ENCODE results near the gene DAPK1. TPM values are rescaled to one million over a fixed set of nuclear protein-coding genes. Genes with fewer than 3 reads are reported as not detected.
A peak's percentile ranks its signal among the peaks of the same experiment; 100 is the strongest.

DAPK1 gene
- total RNA-seq, 2 experiments from 2014 or later: 3.9 to 5.6 TPM

GRCh38 chr9:87717456-87717855 lies 219.8 kb downstream of the DAPK1 start:
- Mint-ChIP-seq H3K4me1 (peaks cover 18% of the 10 kb centered on the region), H3K9me3 (ENCODE audit: low read depth) (no peaks in the 10 kb centered on the region), H3K27ac (no peak overlapping the region), H3K27me3 (peaks cover 4% of the 10 kb centered on the region), H3K36me3 (ENCODE audit: low read depth) (no peaks in the 10 kb centered on the region), H3K4me3 (no peak overlapping the region)
- DNase-seq (no peak), ATAC-seq (no peak)
- ChIA-PET POLR2A (no interaction called here), CTCF (interaction anchor here (0.6 kb wide), 1 partner anchor 1817 kb away, joined by 3 read pairs; no protein-coding TSS in a partner anchor)
- intact Hi-C loops (cut with DNase I, micrococcal nuclease): no loop called here

- no peak for ATAC-seq
- intact Hi-C loops (cut with DNase I, micrococcal nuclease): no loop called here
- H3K27ac Mint-ChIP-seq: no peak overlapping the region
- H3K4me3 Mint-ChIP-seq: no peak overlapping the region
- H3K27me3 Mint-ChIP-seq: no peaks in the 10 kb centered on the region
- peaks cover 10% of the 10 kb centered on the region for H3K4me1 Mint-ChIP-seq
- CTCF ChIA-PET: no interaction called here
- POLR2A ChIA-PET: no interaction called here
- H3K9me3 Mint-ChIP-seq (ENCODE audit: low read depth): no peaks in the 10 kb centered on the region
- DNase-seq: no peak
- H3K36me3 Mint-ChIP-seq (ENCODE audit: low read depth): no peaks in the 10 kb centered on the region
Observed at GRCh38 chr9:87718231-87718630, 220.6 kb downstream of the DAPK1 start.

- POLR2A ChIA-PET: no interaction called here
- DNase-seq: no peak
- H3K4me1 Mint-ChIP-seq: peaks cover 4% of the 10 kb centered on the region
- no peaks in the 10 kb centered on the region for H3K9me3 Mint-ChIP-seq (ENCODE audit: low read depth)
- H3K36me3 Mint-ChIP-seq (ENCODE audit: low read depth): no peaks in the 10 kb centered on the region
- no peak for ATAC-seq
- no peak overlapping the region for H3K27ac Mint-ChIP-seq
- H3K4me3 Mint-ChIP-seq: no peak overlapping the region
- CTCF ChIA-PET: no interaction called here
- H3K27me3 Mint-ChIP-seq: no peaks in the 10 kb centered on the region
- intact Hi-C loops (cut with DNase I, micrococcal nuclease): no loop called here
Observed at GRCh38 chr9:87718852-87719612, 221.4 kb downstream of the DAPK1 start.

- POLR2A ChIA-PET: interaction anchor here (0.7 kb wide), 1 partner anchor 1208 kb away, joined by 3 read pairs; no protein-coding TSS in a partner anchor
- intact Hi-C loops (cut with DNase I, micrococcal nuclease): no loop called here
Observed at GRCh38 chr9:87720173-87720572, 222.5 kb downstream of the DAPK1 start.

GRCh38 chr9:87722393-87723088 lies 224.9 kb downstream of the DAPK1 start:
- POLR2A ChIA-PET: interaction anchor here (0.8 kb wide), 1 partner anchor 14 kb away, joined by 4 read pairs; no protein-coding TSS in a partner anchor
- intact Hi-C loops (cut with DNase I, micrococcal nuclease): no loop called here
- CTCF ChIA-PET: no interaction called here
- Mint-ChIP-seq H3K27ac (no peak overlapping the region), H3K4me1 (peaks cover 13% of the 10 kb centered on the region), H3K9me3 (ENCODE audit: low read depth) (no peaks in the 10 kb centered on the region), H3K4me3 (no peak overlapping the region), H3K27me3 (peaks cover 3% of the 10 kb centered on the region), H3K36me3 (ENCODE audit: low read depth) (no peaks in the 10 kb centered on the region)
- no peak for DNase-seq
- ATAC-seq: no peak

More at GRCh38 chr9:87720173-87720572, 222.5 kb downstream of the DAPK1 start:
- H3K27me3 Mint-ChIP-seq: peaks cover under 1% of the 10 kb centered on the region
- no peak overlapping the region for H3K27ac Mint-ChIP-seq
- no peak for DNase-seq
- H3K4me3 Mint-ChIP-seq: no peak overlapping the region
- no peaks in the 10 kb centered on the region for H3K36me3 Mint-ChIP-seq (ENCODE audit: low read depth)
- H3K4me1 Mint-ChIP-seq: no peaks in the 10 kb centered on the region
- no peak for ATAC-seq
- CTCF ChIA-PET: no interaction called here
- H3K9me3 Mint-ChIP-seq (ENCODE audit: low read depth): no peaks in the 10 kb centered on the region

- Mint-ChIP-seq H3K4me1 (peaks cover 37% of the 10 kb centered on the region), H3K27me3 (peaks cover 5% of the 10 kb centered on the region), H3K4me3 (peak overlapping the region; percentile 79), H3K27ac (peak overlapping the region; percentile 66), H3K36me3 (ENCODE audit: low read depth) (peaks cover 2% of the 10 kb centered on the region), H3K9me3 (ENCODE audit: low read depth) (no peaks in the 10 kb centered on the region)
- POLR2A ChIA-PET: no interaction called here
- no peak for ATAC-seq
- CTCF ChIA-PET: no interaction called here
- no peak for DNase-seq
- intact Hi-C loops (cut with DNase I, micrococcal nuclease): loop anchor here in 1 of 2 experiments (5.0 kb wide), 1 partner anchor 87 kb away; no protein-coding TSS in a partner anchor
Observed at GRCh38 chr9:87725356-87725899, 227.8 kb downstream of the DAPK1 start.

- Mint-ChIP-seq H3K9me3 (ENCODE audit: low read depth) (no peaks in the 10 kb centered on the region), H3K36me3 (ENCODE audit: low read depth) (peaks cover 6% of the 10 kb centered on the region), H3K27me3 (peaks cover 5% of the 10 kb centered on the region), H3K4me1 (peaks cover 37% of the 10 kb centered on the region), H3K4me3 (peak within 1 kb of the TSS; percentile 79), H3K27ac (peak within 1 kb of the TSS; percentile 66)
- CTCF ChIA-PET: no interaction called here
- intact Hi-C loops (cut with DNase I, micrococcal nuclease): loop anchor here in 1 of 2 experiments (5.0 kb wide), 1 partner anchor 86 kb away; no protein-coding TSS in a partner anchor
- DNase-seq: peak; percentile 65
- peak; percentile 90 for ATAC-seq
- POLR2A ChIA-PET: no interaction called here
Observed at GRCh38 chr9:87725900-87726709, 228.4 kb downstream of the DAPK1 start, which contains the start of gene CTSL. TSS of gene CTSL (plus strand) at chr9:87726119. CDS start at chr9:87727604, 1,485 bp downstream.

GRCh38 chr9:87729246-87729645 lies 231.6 kb downstream of the DAPK1 start:
- ChIA-PET CTCF (interaction anchor here (0.6 kb wide), 1 partner anchor 95 kb away, joined by 4 read pairs; no protein-coding TSS in a partner anchor), POLR2A (interaction anchor here (0.7 kb wide), 1 partner anchor 355 kb away, joined by 5 read pairs; no protein-coding TSS in a partner anchor)
- intact Hi-C loops (cut with DNase I, micrococcal nuclease): loop anchor here in 1 of 2 experiments (5.0 kb wide), 1 partner anchor 83 kb away; no protein-coding TSS in a partner anchor

GRCh38 chr9:87731321-87731720 lies 233.7 kb downstream of the DAPK1 start:
- Mint-ChIP-seq H3K36me3 (ENCODE audit: low read depth) (peaks cover 10% of the 10 kb centered on the region), H3K4me1 (peaks cover 38% of the 10 kb centered on the region), H3K27me3 (peaks cover 7% of the 10 kb centered on the region), H3K27ac (no peak overlapping the region), H3K4me3 (no peak overlapping the region), H3K9me3 (ENCODE audit: low read depth) (no peaks in the 10 kb centered on the region)
- no peak for ATAC-seq
- ChIA-PET CTCF (interaction anchor here (1.5 kb wide), 1 partner anchor 16 kb away, joined by 3 read pairs; no protein-coding TSS in a partner anchor), POLR2A (no interaction called here)
- no peak for DNase-seq
- intact Hi-C loops (cut with DNase I, micrococcal nuclease): no loop called here

More at GRCh38 chr9:87729246-87729645, 231.6 kb downstream of the DAPK1 start:
- peaks cover 43% of the 10 kb centered on the region for H3K4me1 Mint-ChIP-seq
- ATAC-seq (no peak), DNase-seq (no peak)
- H3K36me3 Mint-ChIP-seq (ENCODE audit: low read depth): peaks cover 10% of the 10 kb centered on the region
- H3K27ac Mint-ChIP-seq: no peak overlapping the region
- H3K4me3 Mint-ChIP-seq: no peak overlapping the region
- peaks cover 8% of the 10 kb centered on the region for H3K27me3 Mint-ChIP-seq
- H3K9me3 Mint-ChIP-seq (ENCODE audit: low read depth): no peaks in the 10 kb centered on the region

- CTCF ChIA-PET: interaction anchor here (1.4 to 1.5 kb wide), 2 partner anchors 17 to 18 kb away, joined by 3 to 4 read pairs; no protein-coding TSS in a partner anchor
- intact Hi-C loops (cut with DNase I, micrococcal nuclease): no loop called here
- peaks cover 7% of the 10 kb centered on the region for H3K27me3 Mint-ChIP-seq
- no peak overlapping the region for H3K4me3 Mint-ChIP-seq
- ATAC-seq: no peak
- no peak overlapping the region for H3K27ac Mint-ChIP-seq
- DNase-seq: no peak
- no peaks in the 10 kb centered on the region for H3K9me3 Mint-ChIP-seq (ENCODE audit: low read depth)
- H3K4me1 Mint-ChIP-seq: peaks cover 31% of the 10 kb centered on the region
- POLR2A ChIA-PET: no interaction called here
- peaks cover 10% of the 10 kb centered on the region for H3K36me3 Mint-ChIP-seq (ENCODE audit: low read depth)
Observed at GRCh38 chr9:87732344-87732743, 234.7 kb downstream of the DAPK1 start.

GRCh38 chr9:87732756-87733155 lies 235.1 kb downstream of the DAPK1 start:
- Mint-ChIP-seq H3K27ac (no peak overlapping the region), H3K4me1 (peaks cover 28% of the 10 kb centered on the region), H3K27me3 (peaks cover 6% of the 10 kb centered on the region), H3K9me3 (ENCODE audit: low read depth) (no peaks in the 10 kb centered on the region), H3K36me3 (ENCODE audit: low read depth) (peaks cover 9% of the 10 kb centered on the region), H3K4me3 (no peak overlapping the region)
- ChIA-PET POLR2A (no interaction called here), CTCF (interaction anchor here (1.4 kb wide), 1 partner anchor 18 kb away, joined by 4 read pairs; no protein-coding TSS in a partner anchor)
- ATAC-seq (no peak), DNase-seq (no peak)
- intact Hi-C loops (cut with DNase I, micrococcal nuclease): no loop called here

All from activated CD4-positive, alpha-beta T cell treated with anti-CD3 and anti-CD28 coated beads for 36 hours (primary cell).